Chondrocyte (in vitro differentiated cells): Measurements from ENCODE around the gene KCNH2. TPM values are rescaled to one million over a fixed set of nuclear protein-coding genes. Genes with fewer than 3 reads are reported as not detected.

ENCODE experiments used
- DNase-seq: peaks from one replicate; pipeline ENCODE4 v3.0.0; 2021; ENCODE audit warnings: mixed read lengths, low spot score
- H3K27ac Mint-ChIP-seq: one replicate; pipeline ENCODE4 v1.8.0; 2021; ENCODE audit warnings: mild to moderate bottlenecking, moderate library complexity, mixed read lengths; ENCODE audit not compliant: unreplicated experiment
- H3K27me3 Mint-ChIP-seq: 2 replicates; pipeline ENCODE4 v1.8.0; 2021; ENCODE audit warnings: low read depth, mixed read lengths
- H3K36me3 Mint-ChIP-seq: 2 replicates; pipeline ENCODE4 v1.8.0; 2021; ENCODE audit warnings: low read depth, mixed read lengths
- H3K4me1 Mint-ChIP-seq: 2 replicates; pipeline ENCODE4 v1.8.0; 2021; ENCODE audit warnings: low read depth, mild to moderate bottlenecking, mixed read lengths
- H3K4me3 Mint-ChIP-seq: one replicate; pipeline ENCODE4 v1.8.0; 2021; ENCODE audit warnings: mild to moderate bottlenecking, moderate library complexity, mixed read lengths; ENCODE audit not compliant: unreplicated experiment
- H3K9me3 Mint-ChIP-seq: 2 replicates; pipeline ENCODE4 v1.8.0; 2021; ENCODE audit warnings: low read depth, mixed read lengths
- CTCF ChIP-seq: fragments of 200-600 bp; sonication (generic); IDR thresholded peaks from 2 replicates; pipeline ENCODE4 v1.5.0; 2021; ENCODE audit warnings: antibody characterized with exemption, mild to moderate bottlenecking, moderate library complexity
- total RNA-seq: library from RNA; stranded (reverse); gene quantifications from 3 replicates; pipeline ENCODE4 v1.2.1, GENCODE V29; 2021

The KCNH2 gene
- total RNA-seq, 1 donor from 2014 or later = 0.30 TPM

GRCh38 chr7:150964593-150965111 is 13.5 kb downstream of the KCNH2 start:
- no peaks in the 10 kb centered on the region for H3K36me3 Mint-ChIP-seq
- TF ChIP-seq CTCF = peak; percentile 25
- H3K27ac Mint-ChIP-seq = no peak overlapping the region
- no peak for DNase-seq
- no peak overlapping the region for H3K4me3 Mint-ChIP-seq
- peaks cover 21% of the 10 kb centered on the region for H3K4me1 Mint-ChIP-seq
- H3K9me3 Mint-ChIP-seq = no peaks in the 10 kb centered on the region
- H3K27me3 Mint-ChIP-seq = peaks cover 33% of the 10 kb centered on the region

GRCh38 chr7:150963707-150964559 is 14.2 kb downstream of the KCNH2 start:
- no peak for DNase-seq
- TF ChIP-seq CTCF = no peak
- no peaks in the 10 kb centered on the region for H3K36me3 Mint-ChIP-seq
- H3K4me3 Mint-ChIP-seq = no peak overlapping the region
- H3K27me3 Mint-ChIP-seq = peaks cover 28% of the 10 kb centered on the region
- H3K27ac Mint-ChIP-seq = no peak overlapping the region
- no peaks in the 10 kb centered on the region for H3K9me3 Mint-ChIP-seq
- peaks cover 21% of the 10 kb centered on the region for H3K4me1 Mint-ChIP-seq

- Mint-ChIP-seq H3K36me3 (no peaks in the 10 kb centered on the region), H3K27ac (peak overlapping the region; percentile 73), H3K27me3 (peaks cover 21% of the 10 kb centered on the region), H3K9me3 (no peaks in the 10 kb centered on the region), H3K4me1 (peaks cover 21% of the 10 kb centered on the region), H3K4me3 (no peak overlapping the region)
- TF ChIP-seq CTCF = peak; percentile 91
- no peak for DNase-seq
Observed at GRCh38 chr7:150962553-150963399, 15.3 kb downstream of the KCNH2 start.

GRCh38 chr7:150962290-150962552 is 15.9 kb downstream of the KCNH2 start:
- DNase-seq = no peak
- Mint-ChIP-seq H3K36me3 (no peaks in the 10 kb centered on the region), H3K9me3 (no peaks in the 10 kb centered on the region), H3K27me3 (peaks cover 15% of the 10 kb centered on the region), H3K4me3 (no peak overlapping the region), H3K4me1 (peaks cover 21% of the 10 kb centered on the region), H3K27ac (peak overlapping the region; percentile 50)
- TF ChIP-seq CTCF = no peak

GRCh38 chr7:150961510-150962289 is 16.4 kb downstream of the KCNH2 start:
- Mint-ChIP-seq H3K4me1 (peaks cover 21% of the 10 kb centered on the region), H3K27ac (no peak overlapping the region), H3K27me3 (peaks cover 13% of the 10 kb centered on the region), H3K4me3 (no peak overlapping the region), H3K36me3 (no peaks in the 10 kb centered on the region), H3K9me3 (no peaks in the 10 kb centered on the region)
- TF ChIP-seq CTCF = no peak
- DNase-seq = no peak
